OCI-LY3 (cell line): Measurements from ENCODE around the gene ADSS1.

Experiments
- CTCF ChIP-seq: fragments of 200-600, 300-600 bp; sonication (generic); IDR thresholded peaks from 2 replicates; pipeline ENCODE4 v1.5.1; 2014; ENCODE audit warnings: antibody characterized with exemption, low read length, low read depth
- EZH2phosphoT487 ChIP-seq: fragments of 200-600 bp; shearing (Covaris generic); IDR thresholded peaks from 2 replicates; pipeline ENCODE4 v1.6.1; 2018; ENCODE audit warnings: antibody characterized with exemption, mixed run types, low read depth

DNA sequence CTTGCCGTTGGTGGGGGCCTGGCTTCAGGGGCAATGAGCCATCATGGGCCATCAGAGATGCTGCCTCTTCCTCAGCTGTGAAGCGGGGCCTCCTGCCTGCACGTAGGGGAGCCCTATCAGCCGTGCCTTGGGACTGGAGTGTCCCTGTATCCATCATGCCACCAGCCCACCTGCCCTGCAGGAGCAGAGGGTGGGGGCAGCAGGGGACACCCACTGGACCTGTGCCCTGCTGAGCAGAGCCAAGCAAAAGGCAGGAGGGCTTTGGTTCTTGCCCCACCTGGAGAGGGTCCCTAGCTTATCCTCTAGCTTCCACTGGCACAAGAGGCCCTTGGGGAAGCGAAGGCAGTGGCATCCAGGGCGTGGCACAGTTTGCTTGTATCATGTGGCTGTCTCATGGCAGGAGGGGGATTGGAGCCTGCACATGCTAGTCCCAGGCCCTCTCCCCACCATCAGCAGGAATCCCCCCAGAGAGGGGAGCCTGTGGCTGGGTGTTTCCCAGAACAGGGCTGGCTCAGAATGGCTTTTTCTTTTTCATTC, 10.1 kb downstream of the ADSS1 start:
- TF ChIP-seq CTCF (no peak), EZH2phosphoT487 (no peak)
